ENCODE data around the gene ARID5B. TPM values are rescaled to one million over a fixed set of nuclear protein-coding genes. Genes with fewer than 3 reads are reported as not detected.

Gene ARID5B
- total and polyA plus RNA-seq, 2 of the 4 experiments (the other 2 are of a cell fraction), result 41.0 to 125 TPM

- in situ Hi-C loops (cut with MboI; ENCODE audit: low sequenced_read_pairs) (no loop called here), intact Hi-C loops (cut with micrococcal nuclease) (no loop called here), dilution Hi-C loops (cut with HindIII; ENCODE audit: low sequenced_read_pairs, unreplicated experiment) (no loop called here)
- Histone ChIP-seq H3K9me3 (ENCODE audit: control insufficient read depth, insufficient read depth, low read length) (no peaks in the 10 kb centered on the region), H2AK9ac (replicated peaks; ENCODE audit: low read depth, low read length, poor library complexity) (no peak overlapping the region), H3K79me1 (ENCODE audit: low read depth in 1 of 2, low read length in 2 of 2) (peaks cover 38 to 71% of the 10 kb centered on the region in 2 experiments), H3K27ac (ENCODE audit: insufficient read depth, low read length) (no peak overlapping the region), H2BK15ac (ENCODE audit: low read depth, low read length) (no peak overlapping the region), H3K9me1 (ENCODE audit: insufficient read depth, low read length) (peaks cover 3% of the 10 kb centered on the region; the same call in 1 of the 2 replicates), H3K27me3 (ENCODE audit: control insufficient read depth, insufficient read depth, low read length) (no peaks in the 10 kb centered on the region), H3K9ac (ENCODE audit: low read depth, low read length) (no peak overlapping the region), H4K20me1 (ENCODE audit: insufficient read depth, low read length) (peaks cover 3% of the 10 kb centered on the region; the same call in 1 of the 2 replicates), H2BK5ac (ENCODE audit: low read depth, low read length, poor library complexity, severe bottlenecking) (no peak overlapping the region), H3K4ac (ENCODE audit: low read depth, low read length) (no peak overlapping the region), H4K5ac (ENCODE audit: low read depth, low read length) (no peak overlapping the region), H3K18ac (ENCODE audit: low read depth, low read length) (no peak overlapping the region), H2AFZ (replicated peaks; ENCODE audit: low read length, poor library complexity) (no peak overlapping the region), H2BK20ac (ENCODE audit: low read depth, low read length) (no peak overlapping the region), H4K91ac (ENCODE audit: insufficient read depth, low read depth, low read length) (no peak overlapping the region), H3K23ac (ENCODE audit: low read depth, low read length) (no peak overlapping the region), H4K8ac (ENCODE audit: low read depth in 2 of 2, low read length in 2 of 2) (no peak overlapping the region), H3K36me3 (ENCODE audit: control insufficient read depth, insufficient read depth, low read length) (peaks cover 45% of the 10 kb centered on the region), H3K4me2 (ENCODE audit: low read depth, low read length) (no peak overlapping the region), H3K4me1 (ENCODE audit: control insufficient read depth, insufficient read depth, low read length) (no peaks in the 10 kb centered on the region; the same call in 1 of the 2 replicates), H3K56ac (ENCODE audit: extremely low read depth, insufficient read depth, low read length) (no peak overlapping the region), H3K4me3 (ENCODE audit: insufficient read depth, low read depth, low read length) (no peak overlapping the region), H2BK120ac (ENCODE audit: low read depth, low read length) (no peak overlapping the region), H3K14ac (replicated peaks; ENCODE audit: low read depth, low read length) (no peak overlapping the region), H2AK5ac (ENCODE audit: low read depth, low read length) (no peak overlapping the region)
- DNase-seq (no peak), ATAC-seq (ENCODE audit: low read depth) (no peak)
- no TSS peak for BruUV-seq (replicated peaks)
- ChIA-PET CTCF (no interaction called here), POLR2A (ENCODE audit: unreplicated experiment) (no interaction called here)
- 100% methylated on average over 1 of the region's 5 CpGs; no CpG with 5 or more reads in 1 of the 2 experiments for WGBS, 2 experiments (ENCODE audit: extremely low coverage in 2 of 2, insufficient read length in 1 of 2)
- TF ChIP-seq MAFK (IDR thresholded peaks at IDR 0.05; ENCODE audit: low read depth, low read length) (no peak), CHD1 (IDR thresholded peaks at IDR 0.05; ENCODE audit: low read depth, low read length) (no peak)
Observed at GRCh38 chr10:61952028-61952674, 50.7 kb downstream of the ARID5B start.
